Astrocyte of the hippocampus (primary cell): Measurements from ENCODE around the gene WDR18.
A peak's percentile ranks its signal among the peaks of the same experiment; 100 is the strongest.

ENCODE experiments used
- DNase-seq: peaks from one replicate; pipeline ENCODE4 v3.0.0; 2011; ENCODE audit warnings: low read depth, low spot score

The WDR18 gene

DNA sequence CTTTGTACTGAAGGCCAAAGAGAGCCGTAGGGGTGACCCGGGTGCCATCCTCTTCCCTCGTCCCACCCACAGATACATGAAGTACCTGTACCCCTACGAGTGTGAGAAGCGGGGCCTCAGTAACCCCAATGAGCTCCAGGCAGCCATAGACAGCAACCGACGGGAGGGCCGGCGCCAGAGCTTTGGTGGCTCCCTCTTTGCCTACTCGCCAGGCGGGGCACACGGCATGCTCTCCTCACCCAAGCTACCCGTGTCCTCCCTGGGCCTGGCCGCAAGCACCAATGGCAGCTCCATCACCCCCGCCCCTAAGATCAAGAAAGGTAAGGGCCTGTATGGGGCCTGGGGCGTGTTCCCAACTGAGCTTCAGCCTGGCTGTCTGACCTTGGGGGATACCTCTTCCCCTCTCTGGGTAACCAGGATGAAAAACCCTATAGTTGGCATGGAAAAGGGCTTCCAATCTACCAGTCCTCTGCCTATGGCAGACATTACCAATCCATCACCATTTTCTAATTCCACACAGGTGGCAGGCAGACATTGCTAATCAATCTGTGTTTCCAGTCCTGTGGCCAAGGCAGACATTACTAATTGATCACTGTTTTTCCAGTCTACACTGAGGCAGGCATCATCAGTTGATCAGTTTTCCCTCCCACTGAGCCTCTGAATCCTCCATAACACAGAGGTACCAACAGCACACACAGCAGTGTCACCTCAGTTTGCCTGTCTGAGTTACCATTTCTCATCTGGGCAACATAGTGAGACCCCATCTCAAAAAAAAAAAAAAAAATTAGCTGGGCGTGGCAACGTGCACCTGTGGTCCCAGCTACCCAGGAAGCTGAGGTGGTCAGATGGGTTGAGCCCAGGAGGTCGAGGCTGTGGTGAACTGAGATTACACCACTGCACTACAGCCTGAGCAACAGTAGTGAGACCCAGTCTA is 19.1 kb upstream of the WDR18 start:
- no peak for DNase-seq

DNA sequence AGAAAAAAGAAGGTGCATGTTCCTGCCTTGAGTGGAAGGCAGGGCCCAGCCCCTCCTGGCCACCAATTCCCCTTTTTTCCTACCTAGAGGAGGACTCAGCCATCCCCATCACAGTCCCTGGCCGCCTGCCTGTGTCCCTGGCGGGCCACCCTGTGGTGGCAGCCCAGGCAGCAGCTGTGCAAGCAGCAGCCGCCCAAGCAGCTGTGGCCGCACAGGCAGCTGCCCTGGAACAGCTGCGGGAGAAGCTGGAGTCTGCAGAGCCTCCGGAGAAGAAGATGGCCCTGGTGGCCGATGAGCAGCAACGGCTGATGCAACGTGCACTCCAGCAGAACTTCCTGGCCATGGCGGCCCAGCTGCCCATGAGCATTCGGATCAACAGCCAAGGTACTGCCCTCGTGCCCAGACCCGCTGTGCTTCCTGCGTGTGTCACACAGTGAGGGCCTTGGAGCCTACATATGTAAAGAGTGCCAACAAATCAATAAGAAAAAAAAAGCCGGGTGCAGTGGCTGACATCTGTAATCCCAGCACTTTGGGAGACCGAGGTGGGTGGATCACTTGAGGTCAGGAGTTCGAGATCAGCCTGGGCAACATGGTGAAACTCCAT is 17.6 kb upstream of the WDR18 start:
- DNase-seq = no peak

DNA sequence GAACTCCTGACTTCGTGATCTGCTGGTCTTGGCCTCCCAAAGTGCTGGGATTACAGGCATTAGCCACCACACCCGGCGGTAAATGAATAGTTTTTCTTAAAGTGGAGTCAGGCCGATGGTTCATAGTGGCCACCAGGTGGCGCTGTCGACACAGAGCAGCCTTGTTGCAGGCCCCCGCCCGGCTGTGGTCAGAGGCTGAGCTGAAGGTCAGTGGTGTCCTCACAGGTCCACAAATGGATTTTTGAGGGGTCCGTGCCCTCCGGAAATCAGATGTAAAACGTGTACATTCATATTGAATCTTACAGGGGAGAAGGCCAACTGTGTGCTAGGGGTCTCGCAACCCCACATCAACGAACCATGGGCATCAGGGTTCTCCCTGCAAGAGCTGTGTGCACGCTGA is 13.4 kb upstream of the WDR18 start:
- DNase-seq = no peak

DNA sequence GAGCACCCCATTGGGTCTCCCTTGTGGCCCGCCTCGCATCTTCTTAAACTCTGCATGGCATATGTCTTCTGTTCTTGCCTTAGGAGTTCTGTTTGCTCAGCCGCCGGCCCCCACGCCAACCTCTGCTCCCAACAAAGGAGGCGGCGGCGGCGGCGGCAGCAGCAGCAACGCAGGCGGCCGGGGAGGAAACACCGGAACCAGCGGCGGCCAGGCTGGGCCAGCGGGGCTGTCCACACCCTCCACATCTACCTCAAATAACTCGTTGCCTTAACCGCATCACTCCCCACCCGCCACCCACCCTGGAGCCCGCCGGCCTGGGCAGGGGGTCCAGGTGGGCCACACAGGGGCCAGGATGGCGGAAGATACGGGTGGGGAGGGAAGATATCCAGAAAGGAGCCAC is 12.3 kb upstream of the WDR18 start:
- no peak for DNase-seq

DNA sequence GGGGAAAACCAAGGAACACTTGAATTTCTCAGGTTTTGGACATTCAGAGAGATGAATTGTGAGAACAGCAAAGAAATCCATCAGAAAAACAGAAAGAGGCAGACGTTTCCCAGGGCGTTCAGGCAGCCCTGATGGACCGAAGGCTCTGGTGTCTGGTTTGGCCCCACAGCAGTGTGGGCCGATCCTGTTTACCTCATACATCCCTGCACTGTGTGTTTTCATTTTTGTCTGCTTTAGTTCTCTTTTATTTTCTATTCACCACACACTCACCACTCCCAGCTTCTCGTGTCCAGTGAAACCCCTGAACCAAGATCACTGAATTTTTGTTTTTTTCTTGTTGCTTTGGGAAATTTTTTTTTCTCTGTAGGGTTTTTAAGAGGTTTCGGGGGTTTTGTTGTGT is 11.9 kb upstream of the WDR18 start:
- no peak for DNase-seq

DNA sequence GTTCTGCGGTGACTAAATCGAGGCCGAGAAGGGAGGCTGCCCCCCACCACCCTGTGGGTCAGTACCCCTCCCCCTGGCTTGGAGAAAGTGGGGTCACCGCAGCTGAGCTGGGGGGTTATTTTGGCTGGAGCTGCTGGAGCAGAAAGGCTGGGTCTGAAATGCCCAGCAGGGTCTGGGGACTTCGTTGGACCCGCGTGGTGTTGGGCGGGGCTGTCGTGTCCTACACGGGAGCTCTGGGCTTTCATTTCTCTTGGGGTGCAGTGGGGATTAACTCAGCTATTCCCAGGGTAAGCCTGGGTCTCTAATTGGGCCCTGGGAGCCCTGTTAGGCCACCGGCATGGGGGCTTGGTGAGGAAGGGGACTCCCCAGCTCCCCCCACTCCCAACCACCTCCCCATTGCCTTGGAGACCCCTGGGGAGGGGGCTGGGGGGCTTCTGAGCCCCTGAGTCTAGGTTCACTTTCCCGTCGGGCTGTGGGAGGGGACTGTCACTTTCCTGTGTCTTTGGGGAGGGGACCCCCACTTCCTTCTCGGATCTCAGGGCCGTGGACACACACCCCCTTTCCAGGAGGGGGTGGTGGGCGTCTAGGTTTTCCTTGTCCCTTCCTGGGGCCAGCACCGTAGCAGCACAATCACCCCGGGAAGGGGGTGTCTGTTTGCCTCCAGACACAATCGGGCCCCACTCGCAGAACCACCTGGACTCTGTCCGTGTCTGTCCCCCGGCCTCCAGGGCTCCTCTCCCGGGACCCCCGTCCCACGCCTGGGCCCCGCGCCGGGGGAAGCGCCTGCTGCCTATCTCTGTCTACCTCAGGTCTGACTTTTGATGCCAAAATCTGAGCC is 10.2 kb upstream of the WDR18 start:
- DNase-seq = no peak

DNA sequence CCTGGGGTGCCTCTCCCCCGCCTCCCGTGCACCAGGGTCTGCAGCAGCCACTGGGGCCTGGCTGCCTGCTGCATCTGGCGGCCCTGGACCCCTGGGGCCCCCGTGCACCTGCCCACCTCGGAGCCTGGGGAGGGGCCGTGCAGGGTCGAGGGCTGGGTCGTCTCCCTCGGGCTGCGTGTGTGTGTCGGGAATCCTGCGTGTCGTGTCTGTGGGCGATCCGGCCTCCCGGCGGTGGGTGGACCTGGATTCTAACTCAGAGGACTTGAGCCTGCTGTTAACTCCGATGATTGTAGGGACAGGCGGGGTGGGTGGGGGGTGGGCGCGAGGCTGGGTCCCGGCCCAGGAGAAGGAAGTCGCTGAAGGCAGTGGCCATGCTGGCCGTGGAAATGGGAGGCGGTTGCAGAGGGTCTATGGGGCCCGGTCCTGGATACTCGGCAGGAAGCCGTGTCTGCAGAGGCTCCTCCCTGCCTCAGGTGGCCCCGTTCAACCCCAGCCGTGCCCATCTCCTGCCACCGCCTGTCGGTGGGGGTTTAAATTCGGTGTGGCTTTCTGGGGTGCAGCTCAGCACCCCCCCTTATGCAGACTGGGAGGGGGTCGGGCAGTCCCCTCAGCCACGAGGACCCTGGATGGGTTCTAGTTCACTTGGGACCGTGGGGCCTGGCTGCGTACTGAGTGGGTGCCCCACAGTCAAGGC is 9.4 kb upstream of the WDR18 start:
- no peak for DNase-seq

DNA sequence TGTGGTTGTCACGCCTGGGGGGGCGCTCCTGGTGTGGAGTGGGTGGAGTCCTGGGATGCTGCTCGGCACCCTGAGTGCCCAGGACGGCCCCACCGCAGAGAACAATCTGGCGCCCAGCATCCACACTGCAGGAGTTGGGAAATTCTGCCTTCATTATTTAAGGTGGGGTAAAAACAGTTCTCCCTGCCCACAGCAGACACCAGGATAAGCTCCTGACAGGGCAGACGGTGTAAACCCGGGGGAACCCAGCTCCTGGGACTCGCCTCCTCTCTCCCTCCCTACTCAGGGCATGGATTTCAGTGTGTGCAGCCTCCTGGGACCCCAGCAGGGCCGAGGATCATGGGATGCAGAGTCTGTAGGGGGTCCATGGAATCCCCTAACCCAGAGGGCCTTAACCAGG is 7.7 kb upstream of the WDR18 start:
- DNase-seq = no peak

DNA sequence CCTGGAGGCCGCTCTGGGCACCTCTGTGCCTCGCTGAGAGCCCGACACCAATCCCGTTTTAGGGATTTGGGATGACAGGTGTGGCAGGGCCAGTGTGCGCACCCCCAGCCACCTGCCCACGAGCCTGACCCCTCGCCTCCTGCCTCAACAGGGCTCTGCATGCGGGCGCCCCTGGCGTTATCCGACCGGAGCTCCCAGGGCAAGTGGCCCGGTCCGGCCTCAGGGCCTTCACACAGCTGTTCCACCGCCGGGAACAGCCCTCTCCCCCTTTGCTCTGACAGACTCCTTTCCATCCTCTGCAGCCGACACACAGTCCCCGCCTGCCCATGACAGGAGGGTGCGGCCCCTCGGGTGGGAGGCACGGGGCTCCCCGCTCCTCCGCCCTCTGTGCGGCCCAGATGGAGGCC is 7.1 kb upstream of the WDR18 start:
- DNase-seq = no peak

DNA sequence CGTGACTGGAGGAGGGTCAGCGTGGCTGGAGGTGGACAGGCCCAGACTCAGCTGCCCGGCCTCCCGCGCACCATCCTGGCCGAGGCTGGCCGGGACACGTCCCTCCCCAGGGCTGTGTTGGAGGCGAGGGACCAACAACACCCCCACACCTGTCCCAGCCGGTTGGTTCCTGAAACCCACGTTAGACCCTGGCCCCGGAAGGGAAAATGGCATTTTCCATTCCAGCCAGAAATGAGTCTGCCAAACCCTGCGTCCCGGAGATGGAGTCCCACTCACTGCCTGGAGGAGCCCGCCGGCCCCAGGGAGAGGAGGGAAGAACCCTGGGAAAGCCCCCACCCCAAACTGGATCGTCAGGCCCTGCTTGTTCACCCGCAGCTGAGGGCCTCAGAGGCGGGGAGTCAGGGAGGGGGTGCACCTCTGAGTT is 4.8 kb upstream of the WDR18 start:
- no peak for DNase-seq

DNA sequence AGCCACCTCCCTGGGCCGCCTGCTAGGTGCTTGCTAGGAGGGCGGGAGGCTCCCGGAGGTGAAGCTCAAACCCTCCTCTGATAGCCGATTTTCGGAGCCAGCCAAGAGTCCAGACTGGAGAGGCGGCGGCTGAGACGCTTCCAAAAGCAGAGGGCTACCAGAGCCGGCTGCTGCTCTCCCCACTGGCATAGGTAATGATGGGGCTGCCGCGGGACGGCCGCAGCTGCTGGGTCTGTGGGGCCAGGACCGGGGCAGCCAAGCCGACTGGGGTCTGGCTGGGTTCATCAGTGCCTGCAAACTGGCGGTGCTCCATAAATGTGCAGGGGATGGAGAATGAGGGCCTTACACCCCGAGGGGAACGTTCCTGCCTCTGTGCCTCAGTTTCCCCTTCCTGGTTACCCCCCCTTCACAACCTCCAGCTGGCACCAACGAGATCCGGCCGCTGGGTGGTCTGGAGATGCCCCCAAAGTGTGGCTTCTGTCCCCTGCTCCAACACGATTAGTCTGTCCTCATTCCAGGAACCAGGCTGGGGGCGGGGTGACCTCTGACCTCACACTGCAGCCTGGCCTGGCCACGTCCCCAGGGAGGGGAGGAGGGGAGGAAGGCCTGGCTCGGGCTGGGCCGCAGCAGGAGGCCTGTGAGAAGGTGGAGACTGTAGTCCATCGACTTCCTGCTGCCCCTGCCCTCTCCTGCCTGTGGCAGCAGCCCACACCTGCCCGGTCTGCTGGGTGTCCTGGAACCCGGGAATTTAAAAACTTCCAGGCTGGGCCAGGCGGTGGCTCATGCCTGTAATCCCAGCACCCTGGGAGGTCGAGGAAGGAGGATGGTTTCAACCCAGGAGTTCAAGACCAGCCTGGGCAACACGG is 3.8 kb upstream of the WDR18 start:
- no peak for DNase-seq

DNA sequence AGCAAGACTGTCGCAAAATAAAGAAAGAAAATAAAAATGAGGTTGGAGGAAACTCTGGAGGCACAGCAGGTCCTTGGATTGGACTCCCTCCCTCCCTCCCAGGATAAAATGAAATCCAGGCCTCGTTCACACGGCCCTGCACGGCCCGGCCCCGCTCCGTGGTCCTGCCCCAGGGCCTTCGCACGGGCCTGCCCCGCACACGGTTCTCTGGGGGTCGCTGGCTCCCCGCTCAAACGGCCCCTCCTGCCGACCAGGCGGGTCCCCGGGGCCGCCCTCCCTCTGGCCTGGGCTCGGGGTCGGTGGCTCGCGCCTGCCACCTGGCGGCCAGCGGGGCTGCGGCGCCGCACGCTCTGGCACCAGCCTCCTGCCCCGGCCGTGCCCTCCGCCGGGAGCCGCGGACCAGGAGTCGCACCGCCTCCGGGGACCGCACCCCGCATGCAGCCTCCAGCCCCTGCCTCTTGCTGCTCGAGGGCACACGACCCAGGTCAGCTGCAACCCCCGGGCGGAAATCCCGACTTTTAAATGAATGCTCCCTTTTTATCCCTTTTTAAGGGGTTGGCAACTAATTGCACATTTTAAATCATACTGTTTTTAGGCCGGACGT is 1.5 kb upstream of the WDR18 start:
- peak; percentile 86 for DNase-seq

DNA sequence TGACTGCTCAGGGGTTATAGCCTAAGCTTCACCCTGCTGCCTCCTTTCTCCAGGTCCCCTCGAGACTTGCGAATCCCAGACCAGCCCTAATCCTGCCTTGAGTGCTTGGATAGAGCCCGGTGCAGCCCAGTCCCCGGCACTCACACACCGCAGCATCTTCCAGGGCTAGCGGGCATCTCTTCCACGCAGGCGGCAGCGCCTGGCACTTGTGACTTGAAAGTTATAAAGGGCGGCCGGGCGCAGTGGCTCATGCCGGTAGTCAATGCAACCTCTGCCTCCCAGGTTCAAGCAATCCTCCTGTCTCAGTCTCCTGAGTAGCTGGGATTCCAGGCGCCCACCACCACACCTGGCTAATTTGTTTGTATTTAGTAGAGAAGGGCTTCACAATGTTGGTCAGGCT is 1.9 kb downstream of the WDR18 start:
- no peak for DNase-seq

DNA sequence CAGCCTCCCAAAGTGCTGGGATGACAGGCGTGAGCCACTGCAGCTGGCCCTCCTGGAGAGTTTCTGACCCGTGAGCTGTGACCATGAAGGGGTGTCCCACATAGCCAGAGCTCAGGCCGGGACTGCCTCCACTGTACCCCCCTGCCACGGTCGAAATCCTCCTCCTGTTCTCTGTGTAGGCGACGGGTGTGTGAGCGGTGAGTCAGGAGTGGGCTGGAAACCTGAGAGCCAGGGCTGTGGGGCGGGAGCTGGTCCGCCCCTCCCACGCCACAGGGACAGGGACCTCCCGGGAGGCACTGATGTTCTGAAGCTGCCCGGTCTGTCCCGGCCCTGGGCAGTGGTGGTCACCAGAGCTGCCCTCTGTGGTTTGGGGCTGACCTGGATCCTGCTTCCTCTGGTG is 3.9 kb downstream of the WDR18 start:
- no peak for DNase-seq

DNA sequence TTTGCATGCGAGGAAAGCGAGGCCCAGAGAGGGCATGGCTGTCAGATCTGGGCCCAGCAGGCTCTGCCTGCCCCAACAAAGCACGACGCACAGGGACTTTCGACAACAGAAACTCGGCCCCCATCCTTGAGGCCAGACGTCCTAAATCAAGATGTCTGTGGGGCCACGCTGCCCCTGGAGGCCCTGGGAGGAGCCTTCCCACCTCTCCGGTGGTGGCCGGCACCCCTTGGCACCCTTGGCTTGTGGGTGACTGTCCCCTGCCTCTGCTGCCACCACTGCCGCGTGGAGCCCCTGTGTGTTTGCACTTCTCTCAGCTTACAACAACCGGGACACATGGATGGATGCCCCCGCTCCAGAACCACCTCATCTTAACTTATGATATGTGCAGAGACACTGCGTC is 4.4 kb downstream of the WDR18 start:
- no peak for DNase-seq

DNA sequence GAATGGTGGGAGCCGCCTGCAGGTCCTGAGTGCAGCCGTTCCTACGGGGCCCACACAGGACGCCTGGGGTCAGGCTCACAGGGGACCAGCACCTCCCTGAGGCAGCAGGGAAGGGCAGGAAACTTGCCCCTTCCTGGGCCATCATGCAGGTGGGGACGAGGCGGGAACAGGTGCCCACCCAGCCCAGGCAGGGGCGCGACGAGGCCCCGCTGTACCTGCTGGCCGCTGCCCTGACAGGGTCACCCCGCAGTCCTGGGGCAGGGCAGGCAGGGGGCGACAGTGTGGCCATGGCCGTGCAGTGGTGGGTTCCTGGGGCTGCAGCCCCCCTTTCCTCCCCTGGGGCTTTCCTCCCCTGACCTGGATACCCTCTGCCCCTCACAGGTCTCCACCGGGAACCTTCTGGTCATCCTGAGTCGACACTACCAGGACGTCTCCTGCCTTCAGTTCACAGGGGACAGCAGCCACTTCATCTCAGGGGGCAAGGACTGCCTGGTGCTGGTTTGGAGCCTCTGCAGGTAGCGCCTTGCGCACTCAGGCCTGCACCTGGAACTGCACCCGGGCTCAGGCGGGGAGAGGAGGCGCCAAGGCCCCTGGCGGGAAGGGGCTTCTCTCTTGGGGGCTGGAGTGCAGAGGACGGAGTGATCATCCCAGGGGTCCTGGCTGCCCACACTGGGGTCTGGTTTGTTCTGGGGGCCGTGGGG is 5.4 kb downstream of the WDR18 start:
- DNase-seq = no peak

DNA sequence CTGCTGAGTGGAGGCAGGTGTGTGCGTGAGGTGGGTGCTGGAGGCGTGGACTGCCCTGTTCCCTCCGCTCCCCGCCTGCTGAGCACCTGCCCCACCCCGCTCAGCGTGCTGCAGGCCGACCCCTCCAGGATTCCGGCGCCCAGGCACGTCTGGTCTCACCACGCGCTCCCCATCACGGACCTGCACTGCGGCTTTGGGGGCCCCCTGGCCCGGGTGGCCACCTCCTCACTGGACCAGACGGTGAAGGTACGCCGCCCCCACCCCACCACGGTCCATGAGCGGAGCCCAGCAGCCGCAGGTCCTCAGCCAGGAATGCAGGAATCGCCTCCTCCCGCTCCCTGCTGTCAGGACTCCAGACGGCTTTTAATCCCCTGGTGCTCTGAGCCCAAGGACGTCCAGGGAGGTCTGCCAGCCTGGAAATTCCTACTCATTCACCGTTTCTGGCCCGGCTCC is 6.0 kb downstream of the WDR18 start:
- DNase-seq = peak; percentile 80

DNA sequence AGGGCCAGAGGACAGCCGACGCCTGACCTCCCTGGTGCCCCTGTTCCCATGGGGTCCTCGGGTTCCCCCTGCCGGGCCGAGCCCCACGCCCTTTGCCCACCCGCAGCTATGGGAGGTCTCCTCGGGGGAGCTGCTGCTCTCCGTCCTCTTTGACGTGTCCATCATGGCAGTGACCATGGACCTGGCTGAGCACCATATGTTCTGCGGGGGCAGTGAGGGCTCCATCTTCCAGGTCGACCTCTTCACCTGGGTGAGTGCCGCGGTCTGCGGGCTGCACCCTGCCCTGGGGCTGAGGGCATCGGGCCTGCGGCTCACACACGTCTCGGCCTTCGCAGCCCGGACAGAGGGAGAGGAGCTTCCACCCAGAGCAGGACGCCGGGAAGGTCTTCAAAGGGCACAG is 6.6 kb downstream of the WDR18 start:
- DNase-seq = no peak

DNA sequence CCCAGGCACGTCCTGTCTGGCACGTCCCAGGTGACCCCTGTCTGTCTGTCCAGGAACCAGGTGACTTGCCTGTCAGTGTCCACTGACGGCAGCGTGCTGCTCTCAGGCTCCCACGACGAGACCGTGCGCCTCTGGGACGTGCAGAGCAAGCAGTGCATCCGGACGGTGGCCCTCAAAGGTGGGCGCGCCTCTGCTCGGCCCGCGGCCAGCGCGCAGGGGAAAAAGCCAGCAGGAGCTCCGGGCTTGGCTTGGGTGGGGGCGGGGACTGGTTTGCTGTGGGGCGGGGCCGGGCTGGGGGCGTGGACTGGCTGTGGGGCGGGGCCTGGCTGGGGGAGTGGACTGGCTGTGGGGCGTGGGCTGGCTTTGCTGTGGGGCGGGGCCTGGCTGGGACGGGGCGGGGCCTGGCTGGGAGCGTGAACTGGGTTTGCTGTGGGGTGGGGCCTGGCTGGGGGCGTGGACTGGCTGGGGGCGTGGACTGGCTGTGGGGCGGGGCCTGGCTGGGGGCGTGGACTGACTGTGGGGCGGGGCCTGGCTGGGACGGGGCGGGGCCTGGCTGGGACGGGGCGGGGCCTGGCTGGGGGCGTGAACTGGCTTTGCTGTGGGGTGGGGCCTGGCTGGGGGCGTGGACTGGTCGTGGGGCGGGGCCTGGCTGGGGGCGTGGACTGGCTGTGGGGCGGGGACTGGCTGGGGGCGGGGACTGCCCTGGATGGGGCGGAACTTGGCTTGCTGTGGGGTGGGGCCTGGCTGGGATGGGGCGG is 7.2 kb downstream of the WDR18 start:
- DNase-seq = peak; percentile 47
